Testis (tissue), 2 donors: ENCODE measurements around the gene GEMIN7.

Source experiments
- POLR2A ChIP-seq: fragments of 450-650 bp; IDR thresholded peaks from one replicate; pipeline ENCODE4 v1.6.1; 2017; ENCODE audit warnings: antibody characterized with exemption, mild to moderate bottlenecking, moderate library complexity
- TF ChIP-seq, protein P1 (sequence below), 3 experiments: fragments of 450-650 bp in 2 of 3; fragments of 200-600 bp in 1 of 3; sonication (generic) in 1 of 3; IDR thresholded peaks; one replicate each; pipeline ENCODE4 v1.5.1; 2016 to 2019; ENCODE audit warnings: antibody characterized with exemption in 3 of 3, mild to moderate bottlenecking in 2 of 3, moderate library complexity in 1 of 3

DNA sequence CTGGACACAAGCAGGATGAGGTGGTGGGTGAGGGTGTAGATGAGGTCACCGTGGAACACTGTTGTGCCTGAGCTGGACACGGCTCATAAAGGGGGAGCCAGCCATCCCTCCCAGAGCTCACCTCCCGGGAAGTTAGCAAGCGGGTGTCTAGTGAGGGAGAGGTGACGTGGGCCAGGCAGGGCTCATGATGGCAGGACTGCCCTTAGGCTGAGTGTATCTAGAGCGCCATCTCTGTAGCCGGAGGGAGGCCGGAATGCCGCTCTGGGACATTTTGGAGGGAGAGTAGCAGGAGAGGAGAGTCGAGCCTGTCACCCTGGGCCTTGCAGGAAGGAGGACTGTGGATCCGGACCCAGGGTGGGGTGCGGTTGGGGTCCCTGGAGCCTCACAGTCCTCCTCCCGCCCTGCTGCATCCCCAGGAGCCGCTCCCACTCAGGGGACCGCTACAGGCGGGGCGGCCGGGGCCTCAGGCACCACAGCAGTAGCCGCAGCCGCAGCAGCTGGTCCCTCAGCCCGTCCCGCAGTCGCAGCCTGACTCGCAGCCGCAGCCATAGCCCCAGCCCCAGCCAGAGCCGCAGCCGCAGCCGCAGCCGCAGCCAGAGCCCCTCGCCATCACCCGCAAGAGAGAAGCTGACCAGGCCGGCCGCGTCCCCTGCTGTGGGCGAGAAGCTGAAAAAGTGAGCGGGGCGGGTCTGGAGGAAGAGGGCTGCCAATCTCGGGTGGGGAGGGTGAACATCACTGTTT, 12.0 kb upstream of the GEMIN7 start:
- TF ChIP-seq, protein P1, sequence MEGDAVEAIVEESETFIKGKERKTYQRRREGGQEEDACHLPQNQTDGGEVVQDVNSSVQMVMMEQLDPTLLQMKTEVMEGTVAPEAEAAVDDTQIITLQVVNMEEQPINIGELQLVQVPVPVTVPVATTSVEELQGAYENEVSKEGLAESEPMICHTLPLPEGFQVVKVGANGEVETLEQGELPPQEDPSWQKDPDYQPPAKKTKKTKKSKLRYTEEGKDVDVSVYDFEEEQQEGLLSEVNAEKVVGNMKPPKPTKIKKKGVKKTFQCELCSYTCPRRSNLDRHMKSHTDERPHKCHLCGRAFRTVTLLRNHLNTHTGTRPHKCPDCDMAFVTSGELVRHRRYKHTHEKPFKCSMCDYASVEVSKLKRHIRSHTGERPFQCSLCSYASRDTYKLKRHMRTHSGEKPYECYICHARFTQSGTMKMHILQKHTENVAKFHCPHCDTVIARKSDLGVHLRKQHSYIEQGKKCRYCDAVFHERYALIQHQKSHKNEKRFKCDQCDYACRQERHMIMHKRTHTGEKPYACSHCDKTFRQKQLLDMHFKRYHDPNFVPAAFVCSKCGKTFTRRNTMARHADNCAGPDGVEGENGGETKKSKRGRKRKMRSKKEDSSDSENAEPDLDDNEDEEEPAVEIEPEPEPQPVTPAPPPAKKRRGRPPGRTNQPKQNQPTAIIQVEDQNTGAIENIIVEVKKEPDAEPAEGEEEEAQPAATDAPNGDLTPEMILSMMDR (IDR thresholded peaks at IDR 0.05): no peak
- TF ChIP-seq POLR2A: no peak
